Gastroesophageal sphincter (tissue), 4 donors: Measurements from ENCODE around the gene KIF20B. TPM values are rescaled to one million over a fixed set of nuclear protein-coding genes. Genes with fewer than 3 reads are reported as not detected.
"Not testable (repeated sequence)": the region's sequence is repeated elsewhere in the genome, so short reads cannot be mapped to it uniquely, and the experiment has no call there.

Source experiments
- ATAC-seq: fragments of 150-250 bp; one replicate; pipeline ENCODE4 v1.9.1; 2016; ENCODE audit warnings: mild to moderate bottlenecking, moderate library complexity
- H3K27ac ChIP-seq, 4 donors: fragments of 200-600 bp; sonication (generic) in 3 of 4; 1 replicate in 3 of 4; 2 replicates in 1 of 4; pipeline ENCODE4 v1.5.1; 2016 to 2019
- H3K27me3 ChIP-seq: fragments of 200-600 bp; sonication (generic); one replicate; pipeline ENCODE4 v1.5.1; 2019
- H3K36me3 ChIP-seq, 2 donors: fragments of 200-600 bp; sonication (generic); one replicate each; pipeline ENCODE4 v1.5.1; 2019; ENCODE audit warnings: control low read depth in 1 of 2
- H3K4me1 ChIP-seq, 3 donors: fragments of 200-600 bp; sonication (generic); 1 replicate in 2 of 3; 2 replicates in 1 of 3; pipeline ENCODE4 v1.5.1; 2016 to 2019; ENCODE audit warnings: control low read depth in 2 of 3
- H3K4me3 ChIP-seq, 2 donors: fragments of 200-600 bp; sonication (generic); one replicate each; pipeline ENCODE4 v1.5.1; 2019; ENCODE audit warnings: mild to moderate bottlenecking in 1 of 2, moderate library complexity in 1 of 2
- H3K9me3 ChIP-seq, 3 donors: fragments of 200-600 bp; sonication (generic); one replicate each; pipeline ENCODE4 v1.5.1; 2017 to 2019; ENCODE audit warnings: control low read depth in 2 of 3
- EP300 ChIP-seq: sonication (generic); formaldehyde crosslinking; IDR thresholded peaks from one replicate; pipeline ENCODE4 v1.6.1; 2017; ENCODE audit warnings: antibody characterized with exemption, mild to moderate bottlenecking
- POLR2A ChIP-seq, 2 donors: fragments of 450-650 bp; IDR thresholded peaks; one replicate each; pipeline ENCODE4 v1.6.1; 2017; ENCODE audit warnings: antibody characterized with exemption in 2 of 2, mild to moderate bottlenecking in 2 of 2, moderate library complexity in 1 of 2
- POLR2AphosphoS5 ChIP-seq: sonication (generic); formaldehyde crosslinking; IDR thresholded peaks from one replicate; pipeline ENCODE4 v1.6.1; 2017; ENCODE audit warnings: antibody characterized with exemption
- WGBS, 2 donors: methylation state at CpG; one replicate each; pipeline ENCODE4 v1.1.5; 2018; ENCODE audit warnings: low coverage in 1 of 2; 5-methylcytosine and 5-hydroxymethylcytosine counted together
- total RNA-seq, 4 donors: library from RNA; depleted of rRNA; stranded (reverse); fragments of >200 nt; gene quantifications; one replicate each; pipeline ENCODE4 v1.1.0, GENCODE V29; 2016
- TF ChIP-seq, protein P1 (sequence below), 4 experiments: fragments of 200-600 bp in 2 of 4; fragments of 450-650 bp in 2 of 4; sonication (generic) in 1 of 4; IDR thresholded peaks; one replicate each; pipeline ENCODE4 v1.5.1; 2017 to 2019; ENCODE audit warnings: antibody characterized with exemption in 4 of 4, mild to moderate bottlenecking in 2 of 4, moderate library complexity in 2 of 4

KIF20B gene
- total RNA-seq, 4 donors from 2014 or later: 2.4 to 3.0 (median 2.9) TPM

DNA sequence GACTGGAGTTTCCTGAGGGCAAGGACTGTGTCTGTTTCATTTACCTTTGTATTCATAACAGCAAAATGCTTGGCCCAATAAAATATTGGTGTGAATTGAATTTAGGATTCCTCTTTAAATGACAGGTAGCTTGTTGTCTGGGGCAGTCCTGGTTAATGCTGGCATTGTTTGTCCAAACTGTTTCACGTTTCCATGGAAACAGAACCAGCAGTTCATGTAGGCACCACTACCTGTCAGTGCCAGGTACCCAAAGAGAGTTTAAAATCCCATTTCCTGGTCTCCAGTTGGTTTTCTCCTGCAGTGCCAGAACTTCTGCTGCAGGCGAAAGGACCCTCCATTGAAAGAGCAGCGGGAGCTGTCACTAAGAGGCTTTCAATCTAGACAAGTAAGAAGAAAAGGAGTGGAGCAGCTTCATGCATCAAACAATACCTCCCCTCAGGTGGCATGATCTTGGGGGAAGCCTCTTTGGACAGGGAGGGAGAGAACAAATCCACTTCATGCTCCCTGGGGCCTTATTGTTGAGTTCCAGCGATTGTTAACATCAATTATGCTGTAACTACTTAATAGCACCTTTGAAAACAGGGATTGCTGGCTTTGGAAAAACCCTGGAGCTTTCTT lies 109.6 kb downstream of the KIF20B start:
- no peaks in the 10 kb centered on the region for H3K27me3 ChIP-seq
- no peak for ATAC-seq
- no peaks in the 10 kb centered on the region for H3K9me3 ChIP-seq
- H3K36me3 ChIP-seq: no peaks in the 10 kb centered on the region
- no peak overlapping the region for H3K27ac ChIP-seq
- H3K4me1 ChIP-seq: no peaks in the 10 kb centered on the region
- no peak overlapping the region for H3K4me3 ChIP-seq
- TF ChIP-seq POLR2A (IDR thresholded peaks at IDR 0.05) (no peak), POLR2AphosphoS5 (no peak), EP300 (no peak)
- TF ChIP-seq, protein P1, sequence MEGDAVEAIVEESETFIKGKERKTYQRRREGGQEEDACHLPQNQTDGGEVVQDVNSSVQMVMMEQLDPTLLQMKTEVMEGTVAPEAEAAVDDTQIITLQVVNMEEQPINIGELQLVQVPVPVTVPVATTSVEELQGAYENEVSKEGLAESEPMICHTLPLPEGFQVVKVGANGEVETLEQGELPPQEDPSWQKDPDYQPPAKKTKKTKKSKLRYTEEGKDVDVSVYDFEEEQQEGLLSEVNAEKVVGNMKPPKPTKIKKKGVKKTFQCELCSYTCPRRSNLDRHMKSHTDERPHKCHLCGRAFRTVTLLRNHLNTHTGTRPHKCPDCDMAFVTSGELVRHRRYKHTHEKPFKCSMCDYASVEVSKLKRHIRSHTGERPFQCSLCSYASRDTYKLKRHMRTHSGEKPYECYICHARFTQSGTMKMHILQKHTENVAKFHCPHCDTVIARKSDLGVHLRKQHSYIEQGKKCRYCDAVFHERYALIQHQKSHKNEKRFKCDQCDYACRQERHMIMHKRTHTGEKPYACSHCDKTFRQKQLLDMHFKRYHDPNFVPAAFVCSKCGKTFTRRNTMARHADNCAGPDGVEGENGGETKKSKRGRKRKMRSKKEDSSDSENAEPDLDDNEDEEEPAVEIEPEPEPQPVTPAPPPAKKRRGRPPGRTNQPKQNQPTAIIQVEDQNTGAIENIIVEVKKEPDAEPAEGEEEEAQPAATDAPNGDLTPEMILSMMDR (IDR thresholded peaks at IDR 0.05): no peak
- 83 to 88% methylated on average over 3 to 4 of the region's 4 CpGs for WGBS, 2 donors

DNA sequence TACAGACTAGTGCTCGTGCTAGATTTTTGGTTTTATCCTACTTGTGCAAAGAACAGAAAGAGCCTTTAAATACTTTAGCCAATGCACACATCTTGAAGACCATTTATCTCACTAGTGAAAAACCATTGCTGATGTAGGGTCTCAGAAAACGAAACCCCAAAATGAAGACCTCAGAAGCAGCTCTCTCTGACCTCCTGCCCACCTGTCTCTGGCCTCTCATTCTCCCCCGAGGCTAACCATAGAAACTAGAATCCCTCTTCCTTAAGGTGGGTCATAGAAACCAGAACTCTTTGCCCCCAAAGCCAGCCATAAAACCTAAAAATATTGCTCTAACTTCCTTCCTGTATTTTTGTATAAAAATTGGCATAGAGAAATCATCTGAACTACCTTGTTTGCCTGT lies 112.2 kb downstream of the KIF20B start:
- Histone ChIP-seq H3K4me3 (no peak overlapping the region), H3K27me3 (no peaks in the 10 kb centered on the region), H3K9me3 (no peaks in the 10 kb centered on the region), H3K36me3 (no peaks in the 10 kb centered on the region), H3K27ac (no peak overlapping the region), H3K4me1 (no peaks in the 10 kb centered on the region)
- WGBS, 2 donors: 50 to 52% methylated on average over 1 to 3 of the region's 3 CpGs
- ATAC-seq: no peak
- TF ChIP-seq POLR2AphosphoS5: no peak
- TF ChIP-seq POLR2A (IDR thresholded peaks at IDR 0.05): no peak
- TF ChIP-seq, protein P1 (IDR thresholded peaks at IDR 0.05): no peak
- TF ChIP-seq EP300: no peak

DNA sequence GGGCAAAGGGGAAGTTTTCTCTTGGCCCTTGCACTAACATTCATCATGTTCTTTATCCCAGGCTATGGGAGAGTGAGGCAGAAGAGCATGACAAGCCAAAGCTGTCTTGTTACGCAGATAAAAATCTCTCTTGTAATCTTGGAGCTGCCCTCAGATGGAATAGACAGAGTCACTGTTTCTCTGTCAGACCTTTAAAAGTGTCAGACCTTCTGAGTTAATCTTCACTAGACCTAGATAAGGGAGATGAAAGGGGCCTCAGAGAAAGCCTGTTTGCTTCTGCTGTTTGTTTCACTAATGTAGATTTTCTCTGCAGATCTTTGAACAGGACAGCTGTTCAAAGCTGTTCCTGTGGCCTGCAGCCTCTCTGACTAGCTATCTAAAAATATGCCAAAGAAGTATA lies 112.9 kb downstream of the KIF20B start:
- Histone ChIP-seq H3K27ac (no peak overlapping the region), H3K36me3 (no peaks in the 10 kb centered on the region), H3K9me3 (no peaks in the 10 kb centered on the region), H3K27me3 (no peaks in the 10 kb centered on the region), H3K4me3 (no peak overlapping the region), H3K4me1 (no peaks in the 10 kb centered on the region)
- no peak for ATAC-seq
- WGBS, 2 donors: 45 to 50% methylated on average over 1 of the region's 1 CpG
- TF ChIP-seq, protein P1 (IDR thresholded peaks at IDR 0.05): no peak
- TF ChIP-seq POLR2A (IDR thresholded peaks at IDR 0.05) (no peak), EP300 (no peak), POLR2AphosphoS5 (no peak)

DNA sequence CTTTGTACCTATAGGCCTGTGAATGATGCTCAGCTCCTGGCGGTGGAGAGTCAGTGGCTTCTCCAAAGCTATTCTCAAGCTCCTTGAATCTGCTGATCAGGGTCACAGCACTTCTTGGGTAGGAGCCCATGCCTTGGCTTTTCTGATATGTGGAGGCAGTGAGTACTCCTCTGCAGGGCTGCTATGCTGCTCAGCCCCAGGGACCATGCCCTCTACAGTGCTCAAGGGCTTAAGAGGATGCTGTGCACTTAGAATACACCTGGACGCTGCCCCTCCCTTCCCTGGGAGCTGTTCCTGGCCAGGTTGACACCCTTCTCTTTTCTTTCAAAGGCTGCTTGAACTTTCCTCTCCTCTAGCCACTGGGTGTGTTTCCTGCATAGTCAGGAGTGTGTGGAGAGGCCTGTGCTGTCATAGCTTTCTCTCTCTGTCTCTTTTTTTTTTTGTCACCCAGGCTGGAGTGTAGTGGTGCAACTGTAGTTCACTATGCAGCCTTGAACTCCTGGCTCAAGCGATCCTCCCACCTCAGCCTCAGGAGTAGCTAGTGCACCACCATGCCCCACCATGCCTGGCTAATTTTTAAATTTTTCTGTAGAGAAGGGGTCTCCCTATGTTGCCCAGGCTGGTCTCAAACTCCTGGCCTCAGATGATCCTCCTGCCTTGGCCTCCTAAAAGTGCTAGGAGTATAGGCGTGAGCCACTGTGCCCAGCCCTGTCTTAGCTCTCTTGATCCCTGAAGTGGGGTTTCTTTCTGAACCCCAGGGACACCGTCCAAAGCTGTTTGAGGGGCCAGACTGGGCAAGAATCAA lies 113.9 kb downstream of the KIF20B start:
- TF ChIP-seq POLR2A (IDR thresholded peaks at IDR 0.05) (no peak), EP300 (no peak), POLR2AphosphoS5 (no peak)
- TF ChIP-seq, protein P1 (IDR thresholded peaks at IDR 0.05): no peak
- 100% methylated on average over 2 to 4 of the region's 5 CpGs for WGBS, 2 donors
- no peaks in the 10 kb centered on the region for H3K27me3 ChIP-seq

DNA sequence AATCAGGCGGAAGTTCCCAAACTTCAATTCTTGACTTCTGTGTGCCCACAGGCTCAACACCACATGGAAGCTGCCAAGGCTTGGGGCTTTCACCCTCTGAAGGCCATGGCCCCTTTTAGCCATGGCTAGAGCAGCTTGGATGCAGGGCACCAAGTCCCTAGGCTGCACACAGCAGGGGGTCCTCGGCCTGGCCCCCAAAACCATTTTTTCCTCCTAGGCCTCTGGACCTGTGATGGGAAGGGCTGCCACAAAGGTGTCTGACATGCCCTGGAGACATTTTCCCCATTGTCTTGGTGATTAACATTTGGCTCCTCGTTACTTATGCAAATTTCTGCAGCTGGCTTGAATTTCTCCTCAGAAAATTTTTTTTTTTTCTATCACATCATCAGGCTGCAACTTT lies 117.6 kb downstream of the KIF20B start:
- H3K36me3 ChIP-seq, H3K4me3 ChIP-seq, H3K4me1 ChIP-seq, ATAC-seq, H3K27me3 ChIP-seq, H3K9me3 ChIP-seq, H3K27ac ChIP-seq: not testable (repeated sequence)
- 100% methylated on average over 1 of the region's 3 CpGs; no CpG with 5 or more reads in 1 of the 2 donors for WGBS, 2 donors

More for the DNA sequence above, 113.9 kb downstream of the KIF20B start:
- Histone ChIP-seq H3K4me3 (no peak overlapping the region), H3K9me3 (no peaks in the 10 kb centered on the region), H3K36me3 (no peaks in the 10 kb centered on the region), H3K4me1 (no peaks in the 10 kb centered on the region), H3K27ac (no peak overlapping the region)
- no peak for ATAC-seq

Other genes starting within 250 kb of the KIF20B start
- gene SLC16A12, start 166.0 kb upstream of the KIF20B start, total RNA-seq: 10 to 100 TPM in 1 of 4 donors, 1 to 10 TPM in 3; 1.7 to 11.7 (median 2.4) TPM
- 1 to 10 TPM; 3.6 to 4.9 (median 4.1) TPM for gene PANK1, start 56.3 kb upstream of the KIF20B start, total RNA-seq